GM23248 (cell line): ENCODE data around the gene C9orf50. TPM values are rescaled to one million over a fixed set of nuclear protein-coding genes. Genes with fewer than 3 reads are reported as not detected.

Source experiments
- DNase-seq: peaks from one replicate; pipeline ENCODE4 v3.0.0-alpha.2; 2015
- H2AFZ ChIP-seq: fragments of 200-600 bp; sonication (generic); 2 replicates; pipeline ENCODE4 v1.6.1; 2016; ENCODE audit warnings: antibody characterized with exemption
- H3F3A ChIP-seq: fragments of 200-600 bp; sonication (generic); 2 replicates; pipeline ENCODE4 v1.6.1; 2016; ENCODE audit warnings: mild to moderate bottlenecking, antibody characterized with exemption, mixed run types; ENCODE audit not compliant: insufficient read depth
- H3K27ac ChIP-seq: fragments of 200-600 bp; sonication (generic); 2 replicates; pipeline ENCODE4 v1.5.1; 2016; ENCODE audit warnings: mild to moderate bottlenecking
- H3K27me3 ChIP-seq: fragments of 200-600 bp; sonication (generic); replicated peaks from 2 replicates; pipeline ENCODE4 v1.6.1; 2016; ENCODE audit warnings: mild to moderate bottlenecking; ENCODE audit not compliant: insufficient read depth
- H3K36me3 ChIP-seq: fragments of 200-600 bp; sonication (generic); 2 replicates; pipeline ENCODE4 v1.6.1; 2016; ENCODE audit warnings: low read depth, mild to moderate bottlenecking
- H3K4me1 ChIP-seq: fragments of 200-600 bp; sonication (generic); 2 replicates; pipeline ENCODE4 v1.6.1; 2016; ENCODE audit warnings: mild to moderate bottlenecking; ENCODE audit not compliant: insufficient read depth
- H3K4me2 ChIP-seq: fragments of 200-600 bp; sonication (generic); one replicate; pipeline ENCODE4 v1.6.1; 2016; ENCODE audit warnings: mild to moderate bottlenecking; ENCODE audit not compliant: unreplicated experiment
- H3K4me3 ChIP-seq: fragments of 200-600 bp; sonication (generic); 2 replicates; pipeline ENCODE4 v1.5.1; 2016; ENCODE audit warnings: mild to moderate bottlenecking
- H3K79me2 ChIP-seq: fragments of 200-600 bp; sonication (generic); 2 replicates; pipeline ENCODE4 v1.6.1; 2016; ENCODE audit warnings: mild to moderate bottlenecking; ENCODE audit not compliant: insufficient read depth
- H3K9ac ChIP-seq: fragments of 200-600 bp; sonication (generic); 2 replicates; pipeline ENCODE4 v1.6.1; 2016; ENCODE audit warnings: mild to moderate bottlenecking
- H3K9me2 ChIP-seq: fragments of 200-600 bp; sonication (generic); 2 replicates; pipeline ENCODE4 v1.6.1; 2016; ENCODE audit warnings: mixed run types, mild to moderate bottlenecking, moderate library complexity; ENCODE audit not compliant: insufficient read depth
- H3K9me3 ChIP-seq: fragments of 200-600 bp; sonication (generic); one replicate; pipeline ENCODE4 v1.6.1; 2017; ENCODE audit warnings: low read depth
- H4K20me1 ChIP-seq: fragments of 200-600 bp; sonication (generic); 2 replicates; pipeline ENCODE4 v1.6.0; 2016; ENCODE audit not compliant: insufficient read depth
- EZH2 ChIP-seq: fragments of 200-600 bp; sonication (generic); IDR thresholded peaks from 2 replicates; pipeline ENCODE4 v1.6.1; 2018; ENCODE audit warnings: antibody characterized with exemption, mild to moderate bottlenecking; ENCODE audit not compliant: insufficient read depth, poor library complexity, severe bottlenecking
- EZH2phosphoT487 ChIP-seq: fragments of 200-600 bp; sonication (generic); IDR thresholded peaks from 2 replicates; pipeline ENCODE4 v1.6.1; 2018; ENCODE audit warnings: antibody characterized with exemption, moderate library complexity, mild to moderate bottlenecking, low read depth; ENCODE audit not compliant: insufficient read depth
- WGBS, 2 experiments: methylation state at CpG; one replicate each; pipeline ENCODE4 v1.1.6; 2015 to 2017; ENCODE audit warnings: low lambda C conversion rate in 2 of 2, low coverage in 1 of 2; ENCODE audit errors: missing lambda C conversion rate in 2 of 2; 5-methylcytosine and 5-hydroxymethylcytosine counted together
- in situ Hi-C: fragments of 300-500 bp; cut with MboI; formaldehyde crosslinking; loops from 2 replicates; pipeline ENCODE4 v1.15.0; 2020
- polyA plus RNA-seq: library from polyadenylated mRNA; unstranded; fragments of >200 nt; fragmentation: Nextera tagmentation; extraction: Ambion mirVana; gene quantifications from 2 replicates; pipeline ENCODE4 v1.2.1, GENCODE V29; 2016
- total RNA-seq: library from RNA; depleted of rRNA; stranded (reverse); fragments of >200 nt; shearing (Covaris generic); gene quantifications from 2 replicates; pipeline ENCODE4 v1.2.3, GENCODE V29; 2014

Gene C9orf50
- total and polyA plus RNA-seq, 2 experiments from 2014 or later: 0.23 to 0.32 TPM

DNA sequence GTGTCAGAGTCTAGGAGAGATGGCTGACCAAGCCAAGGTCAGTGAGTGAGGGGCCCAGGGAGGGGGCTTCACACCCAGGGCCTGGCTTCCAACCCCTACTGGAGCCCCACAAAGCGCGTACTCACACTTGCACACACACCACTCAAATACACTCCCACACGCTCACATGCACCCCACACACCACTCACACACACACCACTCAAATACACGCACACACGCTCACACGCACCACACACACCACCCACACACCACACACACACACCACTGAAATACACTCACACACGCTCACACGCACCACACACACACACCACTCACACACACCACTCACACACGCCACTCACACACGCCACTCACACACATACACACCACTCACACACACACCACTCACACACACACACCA, 26.7 kb upstream of the C9orf50 start:
- Histone ChIP-seq H3K27ac (no peak overlapping the region), H3K9ac (no peak overlapping the region), H3K4me3 (no peak overlapping the region), H4K20me1 (no peaks in the 10 kb centered on the region), H3K4me1 (peaks cover 4% of the 10 kb centered on the region; the same call in 1 of the 2 replicates), H3K79me2 (no peaks in the 10 kb centered on the region), H3K4me2 (no peak overlapping the region), H2AFZ (no peak overlapping the region), H3K9me3 (no peaks in the 10 kb centered on the region), H3K27me3 (no peaks in the 10 kb centered on the region), H3K36me3 (no peaks in the 10 kb centered on the region), H3K9me2 (no peaks in the 10 kb centered on the region), H3F3A (peaks cover 1% of the 10 kb centered on the region; the same call in 1 of the 2 replicates)
- no peak for DNase-seq
- no peak for TF ChIP-seq EZH2
- no peak for TF ChIP-seq EZH2phosphoT487
- in situ Hi-C loops: no loop called here
- 87 to 93% methylated on average over 7 to 10 of the region's 10 CpGs for WGBS, 2 experiments

DNA sequence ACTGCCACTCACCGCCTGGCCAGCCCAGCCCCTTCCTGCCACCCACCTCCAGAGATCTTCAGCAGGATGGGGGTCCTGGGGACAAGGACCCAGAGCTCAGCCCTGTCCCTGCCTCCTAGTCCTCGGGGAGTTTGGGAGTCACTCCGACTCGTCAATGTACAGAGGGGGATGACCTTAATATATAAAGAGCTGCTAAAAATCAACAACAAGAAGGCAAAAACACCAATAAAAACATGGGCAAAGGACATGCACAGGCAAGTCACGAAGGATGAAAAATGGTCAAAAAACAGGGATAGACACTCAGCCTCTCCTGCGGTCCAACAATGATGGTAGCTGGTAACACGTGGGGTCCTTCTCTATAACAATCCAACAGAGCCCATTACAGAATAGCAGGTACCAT, 25.8 kb upstream of the C9orf50 start:
- Histone ChIP-seq H3K9me3 (no peaks in the 10 kb centered on the region), H2AFZ (no peak overlapping the region), H3F3A (peaks cover 5% of the 10 kb centered on the region; the same call in 1 of the 2 replicates), H4K20me1 (no peaks in the 10 kb centered on the region), H3K36me3 (no peaks in the 10 kb centered on the region), H3K4me2 (no peak overlapping the region), H3K79me2 (peaks cover 3% of the 10 kb centered on the region; the same call in 1 of the 2 replicates), H3K27me3 (no peaks in the 10 kb centered on the region), H3K9me2 (no peaks in the 10 kb centered on the region), H3K4me3 (no peak overlapping the region), H3K9ac (no peak overlapping the region), H3K4me1 (peaks cover 4% of the 10 kb centered on the region; the same call in 1 of the 2 replicates), H3K27ac (no peak overlapping the region)
- DNase-seq: no peak
- no peak for TF ChIP-seq EZH2
- no peak for TF ChIP-seq EZH2phosphoT487
- WGBS, 2 experiments: 95% methylated on average over 7 of the region's 7 CpGs
- in situ Hi-C loops: no loop called here

DNA sequence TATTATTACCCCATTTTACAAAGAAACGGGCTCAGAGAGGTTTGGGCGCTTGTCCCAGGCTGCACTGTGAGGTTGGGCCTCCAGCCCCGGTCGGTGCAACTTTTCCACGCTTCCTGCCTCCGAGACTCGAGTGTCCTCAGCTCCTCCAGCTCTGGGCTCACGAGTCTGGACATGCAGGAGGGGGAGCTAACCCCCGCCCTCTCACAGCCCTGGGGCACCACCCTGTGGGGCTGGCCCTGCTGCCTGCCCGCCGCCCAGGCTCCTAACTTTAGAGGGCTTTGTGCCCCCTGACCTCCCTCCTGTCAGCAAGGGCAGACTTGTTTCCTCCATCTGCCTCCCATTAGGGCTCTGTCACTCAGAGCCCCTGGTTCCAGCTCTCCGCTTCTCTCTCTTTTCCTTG, 25.4 kb upstream of the C9orf50 start:
- Histone ChIP-seq H3K4me1 (peaks cover 4% of the 10 kb centered on the region; the same call in 1 of the 2 replicates), H3K4me3 (no peak overlapping the region), H3K27ac (no peak overlapping the region), H3K36me3 (no peaks in the 10 kb centered on the region), H3K27me3 (no peaks in the 10 kb centered on the region), H3K79me2 (peaks cover 7% of the 10 kb centered on the region), H2AFZ (no peak overlapping the region), H3F3A (peaks cover 5% of the 10 kb centered on the region; the same call in 1 of the 2 replicates), H3K9me2 (no peaks in the 10 kb centered on the region), H3K9me3 (no peaks in the 10 kb centered on the region), H3K9ac (no peak overlapping the region), H4K20me1 (no peaks in the 10 kb centered on the region), H3K4me2 (no peak overlapping the region)
- no peak for TF ChIP-seq EZH2
- no peak for TF ChIP-seq EZH2phosphoT487
- 83 to 86% methylated on average over 12 of the region's 12 CpGs for WGBS, 2 experiments
- no peak for DNase-seq
- in situ Hi-C loops: no loop called here

DNA sequence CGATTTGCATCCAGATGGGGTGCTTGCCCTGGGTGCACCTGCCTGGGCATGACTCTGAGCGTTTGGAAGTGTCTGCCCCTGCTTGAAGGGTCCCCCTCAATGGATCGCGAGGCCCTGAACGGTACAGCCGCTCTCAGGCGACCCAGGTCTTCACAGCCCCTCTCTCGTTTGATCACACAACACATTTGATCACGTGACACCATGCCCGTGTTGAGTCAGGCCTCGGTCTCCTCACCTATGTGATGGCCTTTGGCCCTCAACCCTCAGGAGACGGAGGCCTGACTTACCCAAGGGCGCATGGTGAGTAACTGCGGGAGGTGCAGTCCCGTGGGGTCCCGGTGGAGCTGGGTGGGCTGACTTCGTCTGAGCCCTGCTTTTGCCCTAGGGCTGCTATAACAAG, 24.0 kb upstream of the C9orf50 start:
- TF ChIP-seq EZH2phosphoT487 (no peak), EZH2 (no peak)
- Histone ChIP-seq H3F3A (peaks cover 5% of the 10 kb centered on the region; the same call in 1 of the 2 replicates), H3K79me2 (peaks cover 20% of the 10 kb centered on the region), H4K20me1 (no peaks in the 10 kb centered on the region), H3K36me3 (no peaks in the 10 kb centered on the region), H3K4me3 (no peak overlapping the region), H3K27me3 (no peaks in the 10 kb centered on the region), H2AFZ (no peak overlapping the region), H3K4me2 (no peak overlapping the region), H3K27ac (no peak overlapping the region), H3K9me3 (no peaks in the 10 kb centered on the region), H3K4me1 (peaks cover 12% of the 10 kb centered on the region), H3K9me2 (no peaks in the 10 kb centered on the region), H3K9ac (no peak overlapping the region)
- in situ Hi-C loops: loop anchor here (5.0 kb wide), 1 partner anchor 142 kb away; no protein-coding TSS in a partner anchor
- DNase-seq: no peak
- WGBS, 2 experiments: 86 to 87% methylated on average over 17 of the region's 17 CpGs

DNA sequence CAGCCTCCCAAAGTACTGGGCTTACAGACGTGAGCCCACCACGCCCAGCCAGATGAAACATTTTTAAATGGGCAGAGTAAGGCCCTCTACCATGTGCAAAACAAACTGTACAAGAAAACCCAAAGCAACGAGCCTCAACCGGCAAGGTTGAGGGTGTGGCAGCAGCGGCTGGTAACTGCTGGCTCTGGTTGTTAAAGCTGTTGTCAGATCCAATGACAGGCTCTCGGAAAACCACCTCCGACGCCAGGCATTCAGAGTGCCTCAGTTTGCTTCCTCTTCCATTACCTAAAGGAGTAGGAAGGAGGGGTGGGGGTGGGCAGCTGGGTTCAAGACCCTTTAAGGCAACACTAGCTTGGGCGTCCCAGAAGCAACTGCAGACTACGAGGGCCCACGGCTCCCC, 23.5 kb upstream of the C9orf50 start:
- H2AFZ ChIP-seq: no peak overlapping the region
- no peak for DNase-seq

More for the DNA sequence above, 23.5 kb upstream of the C9orf50 start:
- no peak overlapping the region for H3K9ac ChIP-seq
- in situ Hi-C loops: loop anchor here (5.0 kb wide), 1 partner anchor 143 kb away; no protein-coding TSS in a partner anchor
- peaks cover 26% of the 10 kb centered on the region for H3K79me2 ChIP-seq
- peaks cover 16% of the 10 kb centered on the region for H3K4me1 ChIP-seq
- H3K27ac ChIP-seq: no peak overlapping the region
- H3K9me3 ChIP-seq: no peaks in the 10 kb centered on the region
- TF ChIP-seq EZH2: no peak
- TF ChIP-seq EZH2phosphoT487: no peak
- no peaks in the 10 kb centered on the region for H4K20me1 ChIP-seq
- H3F3A ChIP-seq: peaks cover 5% of the 10 kb centered on the region; the same call in 1 of the 2 replicates
- 53 to 55% methylated on average over 11 of the region's 11 CpGs for WGBS, 2 experiments
- H3K27me3 ChIP-seq: no peaks in the 10 kb centered on the region
- no peaks in the 10 kb centered on the region for H3K36me3 ChIP-seq
- no peaks in the 10 kb centered on the region for H3K9me2 ChIP-seq
- no peak overlapping the region for H3K4me3 ChIP-seq
- no peak overlapping the region for H3K4me2 ChIP-seq
